IPS-15b (cell line): ENCODE results near the gene CCT2.

Experiments used
- H3K27me3 ChIP-seq: one replicate; pipeline ENCODE4 v1.6.1; 2013; ENCODE audit warnings: low read length; ENCODE audit not compliant: control insufficient read depth, insufficient read depth
- H3K36me3 ChIP-seq: one replicate; pipeline ENCODE4 v1.6.1; 2013; ENCODE audit warnings: low read length; ENCODE audit not compliant: control insufficient read depth, insufficient read depth
- H3K4me1 ChIP-seq: one replicate; pipeline ENCODE4 v1.6.1; 2013; ENCODE audit warnings: mild to moderate bottlenecking, low read length; ENCODE audit not compliant: control insufficient read depth, insufficient read depth
- H3K4me3 ChIP-seq: one replicate; pipeline ENCODE4 v1.5.1; 2013; ENCODE audit warnings: low read depth, low read length
- H3K9ac ChIP-seq: one replicate; pipeline ENCODE4 v1.6.1; 2013; ENCODE audit warnings: low read depth, mild to moderate bottlenecking, low read length
- H3K9me3 ChIP-seq: one replicate; pipeline ENCODE4 v1.6.1; 2013; ENCODE audit warnings: mild to moderate bottlenecking, low read length; ENCODE audit not compliant: control insufficient read depth, insufficient read depth

CCT2 gene

DNA sequence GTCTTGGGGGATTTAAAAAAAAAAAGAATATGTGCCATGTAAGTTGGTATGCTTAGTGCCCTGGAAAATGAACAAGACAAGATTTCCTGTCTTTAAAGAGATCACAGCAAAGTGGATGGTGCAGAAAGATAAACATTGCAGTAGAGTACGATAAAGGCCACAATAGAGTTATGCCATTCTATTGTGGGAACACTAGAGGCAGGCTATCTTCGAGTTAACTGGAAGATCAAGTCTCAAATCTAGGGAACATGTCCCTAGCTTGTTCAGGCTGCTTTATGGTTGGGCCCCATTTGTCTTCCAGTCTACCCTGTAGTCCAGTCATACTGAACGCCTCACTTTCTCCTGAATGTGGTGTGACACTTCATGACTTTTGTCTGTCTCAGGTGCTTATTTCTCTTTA, 18.7 kb upstream of the CCT2 start:
- Histone ChIP-seq H3K27me3 (no peaks in the 10 kb centered on the region), H3K36me3 (no peaks in the 10 kb centered on the region), H3K9me3 (no peaks in the 10 kb centered on the region), H3K9ac (no peak overlapping the region), H3K4me1 (no peaks in the 10 kb centered on the region), H3K4me3 (no peak overlapping the region)

DNA sequence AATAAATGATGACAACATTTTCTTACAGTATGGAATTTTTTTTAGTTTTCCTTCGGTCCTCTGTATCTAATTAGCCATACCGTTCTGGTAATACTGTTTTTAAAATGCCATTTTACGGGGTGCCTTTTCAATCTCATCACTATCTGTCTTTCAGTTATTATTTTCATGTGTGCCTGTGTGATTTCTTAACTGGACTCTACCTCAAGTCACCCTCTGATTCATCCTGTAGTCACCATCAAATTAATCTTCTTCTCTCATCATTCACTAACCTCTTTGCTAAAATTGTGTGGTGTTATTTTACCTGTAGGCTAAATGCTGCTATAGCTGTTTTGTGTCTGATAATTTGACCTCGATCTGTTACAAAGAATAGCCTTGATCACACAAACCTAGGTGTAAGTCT, 16.0 kb upstream of the CCT2 start:
- Histone ChIP-seq H3K9ac (no peak overlapping the region), H3K4me3 (no peak overlapping the region), H3K27me3 (no peaks in the 10 kb centered on the region), H3K9me3 (no peaks in the 10 kb centered on the region), H3K4me1 (no peaks in the 10 kb centered on the region), H3K36me3 (no peaks in the 10 kb centered on the region)

DNA sequence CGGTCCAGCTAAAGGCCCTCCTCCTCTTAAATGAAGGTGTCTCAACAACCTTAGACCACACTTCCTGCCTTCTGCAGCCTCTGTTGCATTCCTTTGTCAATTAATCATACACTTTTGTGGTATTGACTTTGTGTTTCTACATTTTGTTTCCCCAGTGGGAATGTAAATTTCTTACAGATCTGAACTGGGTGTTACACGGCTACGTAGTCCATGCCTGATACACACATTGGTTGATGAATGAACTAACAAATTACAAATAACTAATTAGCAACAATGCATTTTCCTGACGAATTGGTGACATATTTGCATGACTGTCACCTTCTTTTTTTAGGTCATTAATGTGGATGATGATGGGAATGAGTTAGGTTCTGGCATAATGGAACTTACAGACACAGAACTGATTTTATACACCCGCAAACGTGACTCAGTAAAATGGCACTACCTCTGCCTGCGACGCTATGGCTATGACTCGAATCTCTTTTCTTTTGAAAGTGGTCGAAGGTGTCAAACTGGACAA, 15.2 kb upstream of the CCT2 start:
- H3K36me3 ChIP-seq, result peaks cover 3% of the 10 kb centered on the region
- H3K4me1 ChIP-seq, result no peaks in the 10 kb centered on the region
- H3K27me3 ChIP-seq, result no peaks in the 10 kb centered on the region
- H3K9ac ChIP-seq, result no peak overlapping the region
- no peaks in the 10 kb centered on the region for H3K9me3 ChIP-seq
- no peak overlapping the region for H3K4me3 ChIP-seq

DNA sequence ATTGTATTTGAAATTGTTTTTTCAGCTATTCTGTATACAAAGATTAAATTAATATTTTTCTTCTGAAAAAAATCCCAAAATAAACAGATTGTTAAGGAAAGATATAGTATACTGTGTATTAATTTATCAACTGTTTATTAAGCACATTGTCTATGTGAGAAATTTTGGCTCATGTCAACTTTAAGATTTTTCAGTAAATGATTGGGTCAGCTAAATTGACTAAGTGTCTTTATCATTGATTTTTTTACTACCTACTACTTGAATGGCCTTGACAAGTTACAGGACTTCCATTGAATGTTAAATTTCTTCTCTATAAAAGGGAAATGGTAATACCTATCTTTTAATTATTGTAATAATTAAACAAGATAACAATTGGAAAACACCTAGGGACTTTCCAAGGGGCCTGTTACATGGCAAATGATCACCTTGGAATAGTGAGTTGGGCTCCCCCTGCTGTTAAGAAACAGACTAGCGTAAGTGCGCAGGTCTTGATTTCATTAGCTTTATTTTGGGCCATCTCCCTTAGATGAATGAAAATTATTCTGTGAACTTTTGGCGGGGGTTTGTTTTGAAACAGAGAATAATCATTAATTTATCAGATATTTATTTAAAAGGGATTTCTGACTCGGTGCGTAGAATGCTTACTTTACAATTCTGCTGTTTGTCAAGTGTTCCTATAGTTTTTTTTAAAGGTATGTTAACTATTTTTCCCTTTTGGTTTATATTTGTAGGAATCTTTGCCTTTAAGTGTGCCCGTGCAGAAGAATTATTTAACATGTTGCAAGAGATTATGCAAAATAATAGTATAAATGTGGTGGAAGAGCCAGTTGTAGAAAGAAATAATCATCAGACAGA, 14.5 kb upstream of the CCT2 start:
- peaks cover 3% of the 10 kb centered on the region for H3K36me3 ChIP-seq
- H3K9ac ChIP-seq, result no peak overlapping the region
- H3K9me3 ChIP-seq, result no peaks in the 10 kb centered on the region
- no peaks in the 10 kb centered on the region for H3K4me1 ChIP-seq
- H3K27me3 ChIP-seq, result no peaks in the 10 kb centered on the region
- no peak overlapping the region for H3K4me3 ChIP-seq

DNA sequence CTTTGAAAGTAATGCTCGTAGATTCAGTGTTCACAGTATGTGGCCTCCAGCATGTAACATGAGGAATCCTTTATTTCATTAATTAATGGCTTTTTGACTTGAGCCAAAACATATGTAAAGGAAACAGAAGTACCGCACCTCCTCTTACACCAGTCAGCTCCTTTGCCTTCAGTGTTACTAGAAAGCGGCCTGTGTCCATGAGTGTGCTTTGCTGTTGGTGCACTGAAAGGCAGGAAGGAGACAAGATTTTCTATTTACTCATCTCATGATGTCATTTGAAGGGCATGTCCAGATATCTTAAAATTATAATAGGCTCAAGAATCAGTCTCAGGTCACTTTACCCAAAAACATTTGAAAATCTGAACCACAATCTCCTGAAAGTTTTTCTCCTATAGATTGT, 9.9 kb upstream of the CCT2 start:
- H3K9me3 ChIP-seq, result no peaks in the 10 kb centered on the region
- no peaks in the 10 kb centered on the region for H3K4me1 ChIP-seq
- no peak overlapping the region for H3K4me3 ChIP-seq
- H3K36me3 ChIP-seq, result peaks cover 3% of the 10 kb centered on the region
- no peak overlapping the region for H3K9ac ChIP-seq
- H3K27me3 ChIP-seq, result no peaks in the 10 kb centered on the region

DNA sequence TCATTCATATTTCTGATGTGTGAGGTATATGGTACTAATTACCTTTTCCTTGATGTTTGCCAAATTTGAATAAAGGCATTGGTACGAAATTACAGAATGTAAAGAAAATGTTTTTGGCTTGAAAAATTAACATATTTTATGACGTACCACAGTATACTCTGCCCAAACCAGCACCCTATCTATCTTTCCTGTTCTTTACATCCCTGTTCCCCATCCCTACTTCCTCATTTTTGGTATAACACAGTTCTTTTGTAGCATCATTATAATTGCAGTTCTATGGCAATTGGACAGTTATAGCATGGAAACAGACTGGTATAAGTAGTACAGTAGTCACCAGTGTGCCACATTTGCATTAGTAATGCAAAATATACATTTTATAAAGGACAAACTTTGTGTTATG, 7.0 kb upstream of the CCT2 start:
- Histone ChIP-seq H3K4me1 (no peaks in the 10 kb centered on the region), H3K9me3 (no peaks in the 10 kb centered on the region), H3K36me3 (peaks cover 3% of the 10 kb centered on the region), H3K27me3 (no peaks in the 10 kb centered on the region), H3K9ac (no peak overlapping the region), H3K4me3 (no peak overlapping the region)

DNA sequence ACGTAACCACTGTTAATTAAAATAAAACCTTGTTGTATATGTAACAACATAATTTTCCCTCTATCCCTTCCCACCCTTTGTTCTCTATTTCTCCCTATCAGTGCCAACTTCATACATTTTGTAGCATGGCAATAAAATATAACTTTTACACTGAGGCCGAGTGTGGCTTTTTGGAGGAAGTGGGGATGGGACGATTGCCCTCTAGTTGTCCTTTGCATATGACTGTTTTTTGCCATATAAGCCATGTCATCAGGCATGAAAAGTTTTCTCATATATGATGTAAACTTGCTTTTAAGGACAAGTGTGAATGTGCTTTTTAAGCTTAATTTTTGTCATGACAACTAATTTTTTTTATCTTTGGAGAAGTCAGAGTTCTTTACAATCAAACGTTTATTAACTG, 6.2 kb upstream of the CCT2 start:
- Histone ChIP-seq H3K4me3 (no peak overlapping the region), H3K9me3 (no peaks in the 10 kb centered on the region), H3K36me3 (peaks cover 3% of the 10 kb centered on the region), H3K4me1 (no peaks in the 10 kb centered on the region), H3K9ac (no peak overlapping the region), H3K27me3 (no peaks in the 10 kb centered on the region)

DNA sequence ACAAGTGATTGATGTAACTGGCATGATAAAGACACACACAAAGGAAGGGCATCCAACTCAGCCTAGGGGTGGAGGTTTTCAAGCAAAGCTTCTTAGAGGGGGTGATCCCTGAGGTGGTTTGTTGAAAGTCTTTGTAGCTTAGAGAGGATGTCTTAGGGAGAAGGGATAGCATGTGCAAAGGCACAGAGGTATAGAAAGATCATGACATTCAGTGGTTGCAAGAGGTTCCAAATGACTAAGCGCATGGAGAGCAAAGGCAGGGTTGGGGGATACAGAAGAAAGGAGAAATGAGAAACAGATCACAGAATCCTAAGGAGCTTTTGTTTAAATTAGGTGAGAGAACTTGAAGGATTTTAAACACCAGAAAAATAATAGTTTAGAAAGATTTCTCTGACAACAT, 5.2 kb upstream of the CCT2 start:
- Histone ChIP-seq H3K4me1 (no peaks in the 10 kb centered on the region), H3K36me3 (no peaks in the 10 kb centered on the region), H3K9me3 (no peaks in the 10 kb centered on the region), H3K9ac (no peak overlapping the region), H3K4me3 (no peak overlapping the region), H3K27me3 (no peaks in the 10 kb centered on the region)

DNA sequence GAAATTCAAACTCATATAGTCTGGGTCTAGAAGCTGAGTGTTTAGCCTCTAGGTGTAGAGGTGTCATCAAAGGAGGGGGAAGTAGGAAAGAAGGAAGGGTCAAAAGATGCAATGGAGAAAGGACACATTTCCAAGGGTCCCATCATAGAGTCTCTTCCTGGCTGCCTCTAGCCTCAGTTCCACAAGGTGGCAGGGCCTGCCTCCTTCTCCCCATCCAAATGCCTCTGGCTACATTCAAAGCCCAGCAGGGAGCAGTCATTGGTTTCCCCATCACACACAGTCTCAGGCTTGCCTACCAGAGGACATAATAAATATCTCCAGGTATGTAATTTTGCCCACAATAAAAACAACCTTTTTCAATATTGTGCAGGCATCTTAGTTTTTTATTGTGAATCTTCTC, 2.1 kb upstream of the CCT2 start:
- no peak overlapping the region for H3K9ac ChIP-seq
- no peaks in the 10 kb centered on the region for H3K9me3 ChIP-seq
- H3K4me3 ChIP-seq, result no peak overlapping the region
- peaks cover 9% of the 10 kb centered on the region for H3K36me3 ChIP-seq
- H3K27me3 ChIP-seq, result no peaks in the 10 kb centered on the region
- H3K4me1 ChIP-seq, result no peaks in the 10 kb centered on the region

DNA sequence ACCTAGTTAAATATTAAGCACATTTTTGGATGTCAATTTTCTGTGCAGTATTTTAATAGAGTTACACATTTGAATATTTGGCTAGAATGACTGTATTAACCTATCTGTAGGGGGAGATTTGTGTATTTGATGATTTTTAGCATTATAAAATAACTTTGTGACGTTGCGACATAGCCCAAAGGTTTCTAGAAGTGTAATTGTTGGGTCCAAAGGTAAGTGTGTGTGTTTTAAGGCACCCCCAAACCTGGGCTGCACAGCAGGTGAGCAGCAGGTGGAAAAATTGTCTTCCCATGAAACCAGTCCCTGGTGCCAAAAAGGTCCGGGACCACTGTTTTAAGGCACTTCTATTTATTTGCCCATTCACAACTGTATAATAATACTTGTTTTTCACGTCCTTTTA, 3.3 kb downstream of the CCT2 start:
- H3K9me3 ChIP-seq, result no peaks in the 10 kb centered on the region
- no peak overlapping the region for H3K4me3 ChIP-seq
- no peaks in the 10 kb centered on the region for H3K27me3 ChIP-seq
- no peaks in the 10 kb centered on the region for H3K4me1 ChIP-seq
- no peak overlapping the region for H3K9ac ChIP-seq
- H3K36me3 ChIP-seq, result peaks cover 43% of the 10 kb centered on the region

DNA sequence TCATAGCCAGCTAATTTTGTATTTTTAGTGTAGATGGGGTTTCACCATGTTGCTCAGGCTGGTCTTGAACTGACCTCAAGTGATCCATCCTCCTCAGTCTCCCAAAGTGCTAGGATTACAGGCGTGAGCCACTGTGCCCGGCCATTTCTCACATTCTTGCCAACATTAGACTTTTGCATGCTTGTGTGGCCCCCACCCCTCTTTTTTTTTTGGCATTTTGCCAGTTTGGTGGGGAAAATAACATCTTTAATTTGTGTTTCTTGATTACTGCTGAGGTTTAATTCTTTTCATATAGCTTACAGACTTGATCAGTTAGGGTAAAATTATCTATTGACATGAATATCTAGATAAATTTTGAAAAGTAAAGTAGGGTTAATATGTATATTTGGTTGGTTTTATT, 3.8 kb downstream of the CCT2 start:
- H3K4me3 ChIP-seq, result no peak overlapping the region
- no peaks in the 10 kb centered on the region for H3K9me3 ChIP-seq
- peaks cover 44% of the 10 kb centered on the region for H3K36me3 ChIP-seq
- no peaks in the 10 kb centered on the region for H3K4me1 ChIP-seq
- H3K9ac ChIP-seq, result no peak overlapping the region
- H3K27me3 ChIP-seq, result no peaks in the 10 kb centered on the region

DNA sequence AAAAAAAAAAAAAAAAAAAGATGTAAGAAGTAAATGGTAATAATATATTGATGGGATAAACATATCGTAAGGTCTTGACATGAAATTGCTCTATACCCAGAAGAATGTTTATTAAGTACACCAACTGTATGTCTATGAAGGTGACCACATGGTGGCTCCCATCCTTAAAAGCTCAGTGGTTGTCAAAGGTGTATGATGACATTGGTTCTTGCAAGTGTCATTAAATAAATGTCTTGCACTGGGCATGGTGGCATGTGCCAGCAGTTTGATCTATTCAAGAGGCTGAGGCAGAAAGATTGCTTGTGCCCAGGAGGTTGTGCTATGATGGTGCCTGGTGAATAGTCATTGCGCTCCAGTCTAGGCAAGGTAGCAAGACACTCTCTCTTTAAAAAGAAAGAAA, 10.4 kb downstream of the CCT2 start:
- H3K4me1 ChIP-seq, result no peaks in the 10 kb centered on the region
- no peak overlapping the region for H3K9ac ChIP-seq
- H3K36me3 ChIP-seq, result peaks cover 53% of the 10 kb centered on the region
- no peaks in the 10 kb centered on the region for H3K9me3 ChIP-seq
- no peaks in the 10 kb centered on the region for H3K27me3 ChIP-seq
- H3K4me3 ChIP-seq, result no peak overlapping the region
